Gastrocnemius medialis (tissue), 4 donors: ENCODE data around the gene PRR22. TPM values are rescaled to one million over a fixed set of nuclear protein-coding genes. Genes with fewer than 3 reads are reported as not detected.
"Not testable (repeated sequence)": the region's sequence is repeated elsewhere in the genome, so short reads cannot be mapped to it uniquely, and the experiment has no call there.

ENCODE experiments used
- ATAC-seq, 2 donors: fragments of 150-250 bp; one replicate each; pipeline ENCODE4 v1.9.1; 2016
- DNase-seq, 2 donors: peaks; one replicate each; pipeline ENCODE4 v3.0.0-alpha.2; 2019
- H3K27ac ChIP-seq, 4 donors: fragments of 200-600 bp; sonication (generic); 1 replicate in 1 of 4; 2 replicates in 3 of 4; pipeline ENCODE4 v1.5.1; 2016 to 2018; ENCODE audit warnings: mild to moderate bottlenecking in 2 of 4, moderate library complexity in 1 of 4
- H3K27me3 ChIP-seq, 3 donors: fragments of 200-600 bp; sonication (generic) in 2 of 3; 1 replicate in 1 of 3; 2 replicates in 2 of 3; pipeline versions ENCODE4 v1.5.1 to v1.6.0; 2016 to 2019; ENCODE audit warnings: mild to moderate bottlenecking in 1 of 3, moderate library complexity in 1 of 3
- H3K36me3 ChIP-seq, 2 donors: fragments of 200-600 bp; sonication (generic) in 1 of 2; one replicate each; pipeline ENCODE4 v1.5.1; 2017 to 2018
- H3K4me1 ChIP-seq, 2 donors: fragments of 200-600 bp; sonication (generic) in 1 of 2; one replicate each; pipeline ENCODE4 v1.5.1; 2016 to 2017; ENCODE audit warnings: mild to moderate bottlenecking in 2 of 2
- H3K4me3 ChIP-seq, 4 donors: fragments of 200-600 bp; sonication (generic) in 3 of 4; 1 replicate in 1 of 4; 2 replicates in 3 of 4; pipeline ENCODE4 v1.5.1; 2016 to 2019; ENCODE audit warnings: mild to moderate bottlenecking in 2 of 4
- H3K9me3 ChIP-seq, 3 donors: fragments of 200-600 bp; sonication (generic) in 2 of 3; 1 replicate in 1 of 3; 2 replicates in 2 of 3; pipeline ENCODE4 v1.5.1; 2016 to 2019
- CTCF ChIP-seq, 5 experiments: fragments of 450-650 bp in 3 of 5; fragments of 200-600 bp in 2 of 5; sonication (generic) in 2 of 5; IDR thresholded peaks in 4 of 5; conservative IDR thresholded peaks in 1 of 5; 1 replicate in 4 of 5; 2 replicates in 1 of 5; pipeline ENCODE4 v1.5.1; 2016 to 2019; ENCODE audit warnings: antibody characterized with exemption in 5 of 5, mild to moderate bottlenecking in 3 of 5, moderate library complexity in 3 of 5
- POLR2A ChIP-seq, 2 donors: fragments of 450-650 bp; IDR thresholded peaks; one replicate each; pipeline ENCODE4 v1.6.1; 2017; ENCODE audit warnings: antibody characterized with exemption in 2 of 2, mild to moderate bottlenecking in 2 of 2, moderate library complexity in 2 of 2
- in situ Hi-C, 4 donors: fragments of 200-750 bp; cut with MboI; loops; one replicate each; pipeline versions ENCODE4 v1.15.0 to v1.8.0; 2017; ENCODE audit warnings: low sequenced_read_pairs in 4 of 4
- intact Hi-C: fragments of 100-400 bp; cut with DNase I; formaldehyde crosslinking; loops from one replicate; pipeline ENCODE4 v1.15.1; 2023; ENCODE audit warnings: low total_unique reads
- total RNA-seq, 4 donors: library from RNA; depleted of rRNA; stranded (reverse); fragments of >200 nt; gene quantifications; one replicate each; pipeline versions ENCODE4 v1.1.0 to v1.2.3, GENCODE V29; 2016

The PRR22 gene
- total RNA-seq, 4 donors from 2014 or later: 0.24 to 1.0 TPM; not detected in 2

- no peaks in the 10 kb centered on the region for H3K27me3 ChIP-seq
- H3K36me3 ChIP-seq: peaks cover 7 to 31% of the 10 kb centered on the region in 2 donors
- H3K4me1 ChIP-seq: no peaks in the 10 kb centered on the region
- intact Hi-C loops: no loop called here
- no peak overlapping the region for H3K4me3 ChIP-seq
- H3K27ac ChIP-seq: no peak overlapping the region
- H3K9me3 ChIP-seq: no peaks in the 10 kb centered on the region
- in situ Hi-C loops: no loop called here
- DNase-seq: no peak
- TF ChIP-seq POLR2A (IDR thresholded peaks at IDR 0.05): no peak
- TF ChIP-seq CTCF (IDR thresholded peaks at IDR 0.05 in 4 of 5, conservative IDR thresholded peaks at IDR 0.05 in 1 of 5): no peak
- ATAC-seq: no peak
Measured at GRCh38 chr19:5782322-5782721, 2.2 kb downstream of the PRR22 start.

DNA sequence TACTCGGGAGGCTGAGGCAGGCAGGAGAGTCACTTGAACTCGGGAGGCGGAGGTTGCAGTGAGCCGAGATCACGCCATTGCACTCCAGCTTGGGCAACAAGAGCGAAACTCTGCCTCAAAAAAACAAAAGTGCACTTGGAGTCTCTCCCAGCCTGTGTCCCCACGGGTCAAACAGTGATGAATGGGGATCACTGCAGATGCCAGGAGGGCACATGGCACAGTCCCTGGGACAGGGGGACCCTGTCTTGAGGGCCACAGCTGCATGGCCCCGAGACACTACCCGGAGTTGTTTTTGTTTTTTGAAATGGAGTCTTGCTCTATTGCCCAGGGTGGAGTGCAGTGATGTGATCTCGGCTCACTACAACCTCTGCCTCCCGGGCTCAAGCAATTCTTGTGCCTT is 3.6 kb downstream of the PRR22 start:
- H3K4me3 ChIP-seq, DNase-seq, H3K4me1 ChIP-seq, H3K27me3 ChIP-seq, H3K9me3 ChIP-seq, intact Hi-C loops, in situ Hi-C loops, H3K27ac ChIP-seq, ATAC-seq: not testable (repeated sequence)
- peaks cover under 1 to 17% of the 10 kb centered on the region in 2 donors for H3K36me3 ChIP-seq

GRCh38 chr19:5778402-5778801 is 6.1 kb downstream of the PRR22 start:
- in situ Hi-C loops (no loop called here), intact Hi-C loops (no loop called here)
- TF ChIP-seq CTCF (IDR thresholded peaks at IDR 0.05 in 4 of 5, conservative IDR thresholded peaks at IDR 0.05 in 1 of 5): no peak
- TF ChIP-seq POLR2A (IDR thresholded peaks at IDR 0.05): no peak
- Histone ChIP-seq H3K36me3 (no peaks in the 10 kb centered on the region), H3K4me1 (no peaks in the 10 kb centered on the region), H3K27ac (no peak overlapping the region), H3K27me3 (peaks cover 0 to 2% (median 0%) of the 10 kb centered on the region in 3 donors), H3K4me3 (no peak overlapping the region), H3K9me3 (no peaks in the 10 kb centered on the region)
- ATAC-seq (no peak), DNase-seq (no peak)

- intact Hi-C loops (no loop called here), in situ Hi-C loops (no loop called here)
- Histone ChIP-seq H3K27me3 (peaks cover 0 to 4% (median 2%) of the 10 kb centered on the region in 3 donors), H3K27ac (no peak overlapping the region), H3K9me3 (no peaks in the 10 kb centered on the region), H3K4me3 (no peak overlapping the region), H3K4me1 (no peaks in the 10 kb centered on the region), H3K36me3 (no peaks in the 10 kb centered on the region)
- DNase-seq (no peak), ATAC-seq (no peak)
- TF ChIP-seq CTCF (IDR thresholded peaks at IDR 0.05 in 4 of 5, conservative IDR thresholded peaks at IDR 0.05 in 1 of 5) (no peak), POLR2A (IDR thresholded peaks at IDR 0.05) (no peak)
Measured at GRCh38 chr19:5775668-5776309, 8.8 kb downstream of the PRR22 start.

- ATAC-seq: no peak
- no peaks in the 10 kb centered on the region for H3K4me1 ChIP-seq
- no peak overlapping the region for H3K4me3 ChIP-seq
- TF ChIP-seq POLR2A (IDR thresholded peaks at IDR 0.05) (no peak), CTCF (IDR thresholded peaks at IDR 0.05 in 4 of 5, conservative IDR thresholded peaks at IDR 0.05 in 1 of 5) (no peak)
- peaks cover 0 to 4% (median 2%) of the 10 kb centered on the region in 3 donors for H3K27me3 ChIP-seq
- H3K9me3 ChIP-seq: no peaks in the 10 kb centered on the region
- DNase-seq: no peak
- in situ Hi-C loops (no loop called here), intact Hi-C loops (no loop called here)
- H3K36me3 ChIP-seq: no peaks in the 10 kb centered on the region
- no peak overlapping the region for H3K27ac ChIP-seq
Measured at GRCh38 chr19:5774921-5775320, 9.6 kb downstream of the PRR22 start.
